Liver (tissue), 3 donors: Measurements from ENCODE around the gene GAB2.

Source experiments
- EGR1 ChIP-seq, 2 donors: IDR thresholded peaks; 2 replicates each; pipeline ENCODE4 v1.6.1; 2016 to 2018; ENCODE audit warnings: antibody characterized with exemption in 2 of 2, low read depth in 2 of 2
- YY1 ChIP-seq: IDR thresholded peaks from 2 replicates; pipeline ENCODE4 v1.6.1; 2016; ENCODE audit warnings: antibody characterized with exemption, mild to moderate bottlenecking
- TF ChIP-seq, protein P1 (sequence below): fragments of 150-350 bp; IDR thresholded peaks from 2 replicates; pipeline ENCODE4 v1.5.1; 2017; ENCODE audit warnings: improper control_type of control experiment, low read depth, low read length; ENCODE audit not compliant: missing input control
- TF ChIP-seq, protein P2 (sequence below): IDR thresholded peaks from 2 replicates; pipeline ENCODE4 v1.6.1; 2016; ENCODE audit warnings: antibody characterized with exemption
- TF ChIP-seq, protein P3 (sequence below): IDR thresholded peaks from 2 replicates; pipeline ENCODE4 v1.6.1; 2016; ENCODE audit warnings: antibody characterized with exemption, mild to moderate bottlenecking
- TF ChIP-seq, protein P4 (sequence below): IDR thresholded peaks from 2 replicates; pipeline ENCODE4 v1.6.1; 2016; ENCODE audit warnings: antibody characterized with exemption
- donor health status: healthy.
- donor health status: healthy.

DNA sequence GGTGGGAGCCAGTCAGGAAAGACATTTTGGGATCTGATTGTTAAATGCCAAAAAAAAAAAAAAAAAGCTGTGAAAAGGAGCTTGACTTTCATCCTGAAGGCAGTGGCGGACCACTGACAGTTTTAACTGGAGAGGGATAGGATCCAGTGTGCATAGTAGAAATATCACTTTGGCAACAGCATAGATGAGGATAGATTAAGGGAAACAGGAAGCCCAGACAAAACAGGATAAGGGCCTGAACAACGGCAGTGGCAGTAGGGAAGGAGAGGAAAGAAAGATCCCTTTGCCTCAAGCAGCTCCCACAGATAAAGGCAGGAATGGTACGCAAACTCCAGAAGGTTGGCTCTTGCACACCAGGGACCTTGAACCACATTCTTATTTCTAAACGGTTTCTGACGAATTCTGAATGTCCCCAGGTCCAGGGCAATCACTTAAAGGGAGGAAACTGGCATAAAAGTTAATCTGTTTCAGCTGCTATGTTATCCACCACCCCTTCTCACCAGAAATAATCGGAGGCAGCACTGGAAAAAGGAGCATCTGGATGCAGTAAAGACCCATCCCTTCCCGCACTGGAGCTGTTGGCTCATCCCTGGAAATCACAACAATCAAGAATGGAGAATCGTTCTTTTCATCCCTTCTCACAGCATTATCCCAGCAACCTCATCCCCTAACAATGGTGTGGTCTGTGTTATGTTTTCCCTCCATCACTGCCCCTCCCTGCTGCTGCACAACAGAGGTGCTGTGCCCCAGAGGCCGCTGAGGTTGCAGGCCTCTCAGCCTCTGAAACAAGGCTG is 99.1 kb downstream of the GAB2 start:
- TF ChIP-seq, protein P1, sequence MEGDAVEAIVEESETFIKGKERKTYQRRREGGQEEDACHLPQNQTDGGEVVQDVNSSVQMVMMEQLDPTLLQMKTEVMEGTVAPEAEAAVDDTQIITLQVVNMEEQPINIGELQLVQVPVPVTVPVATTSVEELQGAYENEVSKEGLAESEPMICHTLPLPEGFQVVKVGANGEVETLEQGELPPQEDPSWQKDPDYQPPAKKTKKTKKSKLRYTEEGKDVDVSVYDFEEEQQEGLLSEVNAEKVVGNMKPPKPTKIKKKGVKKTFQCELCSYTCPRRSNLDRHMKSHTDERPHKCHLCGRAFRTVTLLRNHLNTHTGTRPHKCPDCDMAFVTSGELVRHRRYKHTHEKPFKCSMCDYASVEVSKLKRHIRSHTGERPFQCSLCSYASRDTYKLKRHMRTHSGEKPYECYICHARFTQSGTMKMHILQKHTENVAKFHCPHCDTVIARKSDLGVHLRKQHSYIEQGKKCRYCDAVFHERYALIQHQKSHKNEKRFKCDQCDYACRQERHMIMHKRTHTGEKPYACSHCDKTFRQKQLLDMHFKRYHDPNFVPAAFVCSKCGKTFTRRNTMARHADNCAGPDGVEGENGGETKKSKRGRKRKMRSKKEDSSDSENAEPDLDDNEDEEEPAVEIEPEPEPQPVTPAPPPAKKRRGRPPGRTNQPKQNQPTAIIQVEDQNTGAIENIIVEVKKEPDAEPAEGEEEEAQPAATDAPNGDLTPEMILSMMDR, result no peak
- TF ChIP-seq YY1 (no peak), EGR1 (IDR thresholded peaks at IDR 0.05; ENCODE audit: low read depth in 2 of 2) (no peak)
- TF ChIP-seq, protein P2, sequence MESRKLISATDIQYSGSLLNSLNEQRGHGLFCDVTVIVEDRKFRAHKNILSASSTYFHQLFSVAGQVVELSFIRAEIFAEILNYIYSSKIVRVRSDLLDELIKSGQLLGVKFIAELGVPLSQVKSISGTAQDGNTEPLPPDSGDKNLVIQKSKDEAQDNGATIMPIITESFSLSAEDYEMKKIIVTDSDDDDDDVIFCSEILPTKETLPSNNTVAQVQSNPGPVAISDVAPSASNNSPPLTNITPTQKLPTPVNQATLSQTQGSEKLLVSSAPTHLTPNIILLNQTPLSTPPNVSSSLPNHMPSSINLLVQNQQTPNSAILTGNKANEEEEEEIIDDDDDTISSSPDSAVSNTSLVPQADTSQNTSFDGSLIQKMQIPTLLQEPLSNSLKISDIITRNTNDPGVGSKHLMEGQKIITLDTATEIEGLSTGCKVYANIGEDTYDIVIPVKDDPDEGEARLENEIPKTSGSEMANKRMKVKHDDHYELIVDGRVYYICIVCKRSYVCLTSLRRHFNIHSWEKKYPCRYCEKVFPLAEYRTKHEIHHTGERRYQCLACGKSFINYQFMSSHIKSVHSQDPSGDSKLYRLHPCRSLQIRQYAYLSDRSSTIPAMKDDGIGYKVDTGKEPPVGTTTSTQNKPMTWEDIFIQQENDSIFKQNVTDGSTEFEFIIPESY, result no peak
- TF ChIP-seq, protein P3, sequence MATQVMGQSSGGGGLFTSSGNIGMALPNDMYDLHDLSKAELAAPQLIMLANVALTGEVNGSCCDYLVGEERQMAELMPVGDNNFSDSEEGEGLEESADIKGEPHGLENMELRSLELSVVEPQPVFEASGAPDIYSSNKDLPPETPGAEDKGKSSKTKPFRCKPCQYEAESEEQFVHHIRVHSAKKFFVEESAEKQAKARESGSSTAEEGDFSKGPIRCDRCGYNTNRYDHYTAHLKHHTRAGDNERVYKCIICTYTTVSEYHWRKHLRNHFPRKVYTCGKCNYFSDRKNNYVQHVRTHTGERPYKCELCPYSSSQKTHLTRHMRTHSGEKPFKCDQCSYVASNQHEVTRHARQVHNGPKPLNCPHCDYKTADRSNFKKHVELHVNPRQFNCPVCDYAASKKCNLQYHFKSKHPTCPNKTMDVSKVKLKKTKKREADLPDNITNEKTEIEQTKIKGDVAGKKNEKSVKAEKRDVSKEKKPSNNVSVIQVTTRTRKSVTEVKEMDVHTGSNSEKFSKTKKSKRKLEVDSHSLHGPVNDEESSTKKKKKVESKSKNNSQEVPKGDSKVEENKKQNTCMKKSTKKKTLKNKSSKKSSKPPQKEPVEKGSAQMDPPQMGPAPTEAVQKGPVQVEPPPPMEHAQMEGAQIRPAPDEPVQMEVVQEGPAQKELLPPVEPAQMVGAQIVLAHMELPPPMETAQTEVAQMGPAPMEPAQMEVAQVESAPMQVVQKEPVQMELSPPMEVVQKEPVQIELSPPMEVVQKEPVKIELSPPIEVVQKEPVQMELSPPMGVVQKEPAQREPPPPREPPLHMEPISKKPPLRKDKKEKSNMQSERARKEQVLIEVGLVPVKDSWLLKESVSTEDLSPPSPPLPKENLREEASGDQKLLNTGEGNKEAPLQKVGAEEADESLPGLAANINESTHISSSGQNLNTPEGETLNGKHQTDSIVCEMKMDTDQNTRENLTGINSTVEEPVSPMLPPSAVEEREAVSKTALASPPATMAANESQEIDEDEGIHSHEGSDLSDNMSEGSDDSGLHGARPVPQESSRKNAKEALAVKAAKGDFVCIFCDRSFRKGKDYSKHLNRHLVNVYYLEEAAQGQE, result no peak
- TF ChIP-seq, protein P4, sequence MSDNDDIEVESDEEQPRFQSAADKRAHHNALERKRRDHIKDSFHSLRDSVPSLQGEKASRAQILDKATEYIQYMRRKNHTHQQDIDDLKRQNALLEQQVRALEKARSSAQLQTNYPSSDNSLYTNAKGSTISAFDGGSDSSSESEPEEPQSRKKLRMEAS, result no peak
